Karpas-422 (cell line): ENCODE data around the gene NTNG2. TPM values are rescaled to one million over a fixed set of nuclear protein-coding genes. Genes with fewer than 3 reads are reported as not detected.

Experiments used
- DNase-seq: peaks from one replicate; pipeline ENCODE4 v3.0.0-alpha.2; 2015
- H2AFZ ChIP-seq: fragments of 200-600 bp; sonication (generic); 2 replicates; pipeline ENCODE4 v1.6.1; 2014; ENCODE audit warnings: antibody characterized with exemption, low read length, mixed read lengths
- H3K27ac ChIP-seq: fragments of 200-600 bp; sonication (generic); 2 replicates; pipeline ENCODE4 v1.5.1; 2014; ENCODE audit warnings: mild to moderate bottlenecking, low read length, moderate library complexity
- H3K27me3 ChIP-seq: fragments of 200-600 bp; sonication (generic); 2 replicates; pipeline ENCODE4 v1.6.1; 2014; ENCODE audit warnings: low read length, mixed read lengths
- H3K36me3 ChIP-seq: fragments of 200-600 bp; sonication (generic); 2 replicates; pipeline ENCODE4 v1.6.1; 2014; ENCODE audit warnings: low read length, mixed read lengths; ENCODE audit not compliant: insufficient read depth
- H3K4me1 ChIP-seq: fragments of 200-600 bp; sonication (generic); 2 replicates; pipeline ENCODE4 v1.6.1; 2014; ENCODE audit warnings: mild to moderate bottlenecking, low read length, mixed read lengths
- H3K4me2 ChIP-seq: fragments of 200-600 bp; sonication (generic); 2 replicates; pipeline ENCODE4 v1.6.1; 2014; ENCODE audit warnings: low read length, low read depth, mild to moderate bottlenecking; ENCODE audit not compliant: poor library complexity, severe bottlenecking
- H3K4me3 ChIP-seq: fragments of 200-600 bp; sonication (generic); 2 replicates; pipeline ENCODE4 v1.5.1; 2014; ENCODE audit warnings: mild to moderate bottlenecking, antibody characterized with exemption, low read length, mixed read lengths
- H3K79me2 ChIP-seq: fragments of 200-600 bp; sonication (generic); 2 replicates; pipeline ENCODE4 v1.6.1; 2014; ENCODE audit warnings: mild to moderate bottlenecking, low read length, mixed read lengths
- H3K9ac ChIP-seq: fragments of 200-600 bp; sonication (generic); 2 replicates; pipeline ENCODE4 v1.6.0; 2014; ENCODE audit warnings: low read length
- H3K9me2 ChIP-seq: fragments of 200-600 bp; sonication (generic), shearing (Covaris generic); replicated peaks from 2 replicates; pipeline ENCODE4 v1.6.0; 2014; ENCODE audit warnings: mild to moderate bottlenecking, low read length, moderate library complexity; ENCODE audit not compliant: insufficient read depth
- H3K9me3 ChIP-seq: fragments of 300-700, 200-600 bp; sonication (generic); 2 replicates; pipeline ENCODE4 v1.6.1; 2014; ENCODE audit warnings: low read length, mixed read lengths
- H4K20me1 ChIP-seq: fragments of 200-600 bp; sonication (generic); 2 replicates; pipeline ENCODE4 v1.6.1; 2014; ENCODE audit warnings: mild to moderate bottlenecking, antibody characterized with exemption, low read length, low read depth; ENCODE audit not compliant: insufficient read depth
- total RNA-seq: library from RNA; depleted of rRNA; stranded (reverse); fragments of >200 nt; shearing (Covaris generic); gene quantifications from 2 replicates; pipeline ENCODE4 v1.2.3, GENCODE V29; 2014; ENCODE audit warnings: low replicate concordance; rRNA removed

NTNG2 gene
- total RNA-seq, 1 experiment from 2014 or later: 2.5 TPM

DNA sequence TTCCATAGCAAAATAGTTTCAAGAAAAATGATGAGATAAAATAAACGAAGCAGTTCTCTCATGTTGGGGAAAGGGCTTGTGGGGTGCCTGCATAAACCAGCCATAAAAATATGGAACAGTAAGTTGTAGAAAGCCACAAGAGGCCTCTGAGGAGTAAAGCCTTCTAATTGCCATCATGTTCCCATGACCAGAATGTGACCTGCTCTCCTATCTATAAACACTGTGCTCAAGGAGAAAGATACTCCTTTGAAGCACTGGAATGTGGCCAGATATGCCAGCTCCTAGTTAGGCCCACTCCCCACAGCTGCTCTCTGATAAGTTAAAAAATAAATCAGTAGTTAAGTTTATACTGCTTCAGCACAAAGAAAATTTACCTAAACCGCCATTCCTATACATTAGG, 127.1 kb downstream of the NTNG2 start:
- Histone ChIP-seq H3K79me2 (peaks cover 12% of the 10 kb centered on the region), H3K4me2 (no peak overlapping the region), H3K36me3 (peaks cover 34% of the 10 kb centered on the region; the same call in 1 of the 2 replicates), H3K27ac (no peak overlapping the region), H3K9me2 (no peaks in the 10 kb centered on the region), H3K4me1 (no peaks in the 10 kb centered on the region), H3K27me3 (no peaks in the 10 kb centered on the region), H4K20me1 (no peaks in the 10 kb centered on the region), H2AFZ (no peak overlapping the region), H3K9me3 (no peaks in the 10 kb centered on the region), H3K4me3 (no peak overlapping the region), H3K9ac (no peak overlapping the region)
- no peak for DNase-seq

GRCh38 chr9:132293145-132293721, 131.4 kb downstream of the NTNG2 start:
- Histone ChIP-seq H4K20me1 (no peaks in the 10 kb centered on the region), H3K9ac (no peak overlapping the region), H3K79me2 (peaks cover 31% of the 10 kb centered on the region)

More at GRCh38 chr9:132293145-132293721, 131.4 kb downstream of the NTNG2 start:
- H3K4me2 ChIP-seq: no peak overlapping the region
- H3K27ac ChIP-seq: no peak overlapping the region
- DNase-seq: no peak
- H3K4me3 ChIP-seq: no peak overlapping the region
- no peaks in the 10 kb centered on the region for H3K9me2 ChIP-seq
- no peaks in the 10 kb centered on the region for H3K27me3 ChIP-seq
- H3K4me1 ChIP-seq: no peaks in the 10 kb centered on the region
- H2AFZ ChIP-seq: no peak overlapping the region
- H3K36me3 ChIP-seq: peaks cover 53% of the 10 kb centered on the region
- H3K9me3 ChIP-seq: no peaks in the 10 kb centered on the region

Other genes starting within 250 kb of the NTNG2 start
- gene MED27, start 82.2 kb upstream of the NTNG2 start, total RNA-seq: 14.7 and 19.8 TPM in 2 replicates
- gene SETX, start 192.9 kb downstream of the NTNG2 start, total RNA-seq: 56.0 and 56.7 TPM in 2 replicates
- gene TTF1, start 244.8 kb downstream of the NTNG2 start, total RNA-seq: 7.0 and 10.2 TPM in 2 replicates
- gene CFAP77, start 248.2 kb downstream of the NTNG2 start, total RNA-seq: not detected in 2 replicates